Neural cell (in vitro differentiated cells): ENCODE results near the gene RGS1. TPM values are rescaled to one million over a fixed set of nuclear protein-coding genes. Genes with fewer than 3 reads are reported as not detected.

Experiments used
- H2AFZ ChIP-seq: fragments of 200-600, 300-800 bp; sonication (generic), shearing (Covaris generic); 2 replicates; pipeline ENCODE4 v1.6.0; 2014; ENCODE audit warnings: low read depth, mild to moderate bottlenecking, antibody characterized with exemption, low read length, moderate library complexity
- H3F3A ChIP-seq: fragments of 200-600 bp; shearing (Covaris generic); 2 replicates; pipeline ENCODE4 v1.6.1; 2016; ENCODE audit warnings: mild to moderate bottlenecking, moderate library complexity, mixed read lengths, antibody characterized with exemption, low read length; ENCODE audit not compliant: insufficient read depth, poor library complexity, severe bottlenecking
- H3K27ac ChIP-seq: fragments of 200-600, 300-800 bp; sonication (generic), shearing (Covaris generic); 2 replicates; pipeline ENCODE4 v1.5.1; 2014; ENCODE audit warnings: mild to moderate bottlenecking, low read length, moderate library complexity
- H3K27me3 ChIP-seq: fragments of 300-800, 200-600 bp; sonication (generic), shearing (Covaris generic); 2 replicates; pipeline ENCODE4 v1.6.0; 2014; ENCODE audit warnings: mild to moderate bottlenecking, low read depth, low read length, moderate library complexity; ENCODE audit not compliant: insufficient read depth
- H3K36me3 ChIP-seq: fragments of 300-800, 200-600 bp; sonication (generic), shearing (Covaris generic); 2 replicates; pipeline ENCODE4 v1.5.1; 2014; ENCODE audit warnings: mild to moderate bottlenecking, antibody characterized with exemption, low read length, moderate library complexity; ENCODE audit not compliant: insufficient read depth
- H3K4me2 ChIP-seq: fragments of 300-800, 200-600 bp; sonication (generic), shearing (Covaris generic); 2 replicates; pipeline ENCODE4 v1.6.0; 2014; ENCODE audit warnings: mild to moderate bottlenecking, low read length
- H3K4me3 ChIP-seq: fragments of 300-800, 200-600 bp; sonication (generic), shearing (Covaris generic); 2 replicates; pipeline ENCODE4 v1.5.1; 2014; ENCODE audit warnings: mild to moderate bottlenecking, low read length, moderate library complexity
- H3K79me2 ChIP-seq: fragments of 200-600 bp; shearing (Covaris generic); replicated peaks from 2 replicates; pipeline ENCODE4 v1.6.0; 2014; ENCODE audit warnings: mild to moderate bottlenecking, low read length, moderate library complexity; ENCODE audit not compliant: insufficient read depth
- H3K9ac ChIP-seq: fragments of 300-800, 200-600 bp; sonication (generic), shearing (Covaris generic); 2 replicates; pipeline ENCODE4 v1.6.1; 2016; ENCODE audit warnings: mild to moderate bottlenecking, low read length, mixed read lengths
- H3K9me2 ChIP-seq: fragments of 200-600 bp; shearing (Covaris generic); 2 replicates; pipeline ENCODE4 v1.6.1; 2016; ENCODE audit warnings: mild to moderate bottlenecking, low read length, mixed read lengths; ENCODE audit not compliant: insufficient read depth
- H3K9me3 ChIP-seq: fragments of 200-600, 300-800 bp; sonication (generic), shearing (Covaris generic); 2 replicates; pipeline ENCODE4 v1.6.1; 2016; ENCODE audit warnings: mild to moderate bottlenecking, mixed run types, low read length, moderate library complexity, mixed read lengths
- H4K20me1 ChIP-seq: fragments of 200-600 bp; shearing (Covaris generic); 2 replicates; pipeline ENCODE4 v1.6.1; 2016; ENCODE audit warnings: mild to moderate bottlenecking, mixed run types; ENCODE audit not compliant: insufficient read depth
- CTCF ChIP-seq: fragments of 450-650 bp; IDR thresholded peaks from 2 replicates; pipeline ENCODE4 v1.5.1; 2014; ENCODE audit warnings: antibody characterized with exemption, mild to moderate bottlenecking, moderate library complexity; ENCODE audit not compliant: poor library complexity, severe bottlenecking
- EP300 ChIP-seq: fragments of 450-650 bp; conservative IDR thresholded peaks from 2 replicates; pipeline ENCODE4 v1.6.1; 2014; ENCODE audit warnings: antibody characterized with exemption, mild to moderate bottlenecking, moderate library complexity; ENCODE audit not compliant: poor library complexity, severe bottlenecking
- EZH2 ChIP-seq: fragments of 200-600, 300-800 bp; shearing (Covaris generic), sonication (generic); IDR thresholded peaks from 2 replicates; pipeline ENCODE4 v1.6.1; 2014; ENCODE audit warnings: antibody characterized with exemption, low read length, borderline replicate concordance, mild to moderate bottlenecking; ENCODE audit not compliant: insufficient read depth, poor library complexity, severe bottlenecking
- MXI1 ChIP-seq: fragments of 450-650 bp; conservative IDR thresholded peaks from 2 replicates; pipeline ENCODE4 v1.6.1; 2014; ENCODE audit warnings: antibody characterized with exemption, mild to moderate bottlenecking; ENCODE audit not compliant: poor library complexity, severe bottlenecking
- POLR2AphosphoS5 ChIP-seq: IDR thresholded peaks from 2 replicates; pipeline ENCODE4 v1.6.1; 2012
- RAD21 ChIP-seq: fragments of 450-650 bp; conservative IDR thresholded peaks from 2 replicates; pipeline ENCODE4 v1.6.1; 2014; ENCODE audit warnings: antibody characterized with exemption, mild to moderate bottlenecking, moderate library complexity
- SMC3 ChIP-seq: fragments of 450-650 bp; conservative IDR thresholded peaks from 2 replicates; pipeline ENCODE4 v1.6.1; 2014; ENCODE audit warnings: antibody characterized with exemption, mild to moderate bottlenecking, moderate library complexity; ENCODE audit not compliant: poor library complexity
- TAF1 ChIP-seq: IDR thresholded peaks from 2 replicates; pipeline ENCODE4 v1.6.1; 2012; ENCODE audit warnings: low read depth
- polyA plus RNA-seq: library from polyadenylated mRNA; depleted of rRNA; stranded (reverse); fragments of >200 nt; gene quantifications from 2 replicates; pipeline ENCODE4 v1.2.3, GENCODE V29; 2014
- TF ChIP-seq, protein P1 (sequence below): IDR thresholded peaks from 2 replicates; pipeline ENCODE4 v1.6.1; 2012; ENCODE audit warnings: borderline replicate concordance

The RGS1 gene
- polyA plus RNA-seq, 1 donor from 2014 or later = not detected

DNA sequence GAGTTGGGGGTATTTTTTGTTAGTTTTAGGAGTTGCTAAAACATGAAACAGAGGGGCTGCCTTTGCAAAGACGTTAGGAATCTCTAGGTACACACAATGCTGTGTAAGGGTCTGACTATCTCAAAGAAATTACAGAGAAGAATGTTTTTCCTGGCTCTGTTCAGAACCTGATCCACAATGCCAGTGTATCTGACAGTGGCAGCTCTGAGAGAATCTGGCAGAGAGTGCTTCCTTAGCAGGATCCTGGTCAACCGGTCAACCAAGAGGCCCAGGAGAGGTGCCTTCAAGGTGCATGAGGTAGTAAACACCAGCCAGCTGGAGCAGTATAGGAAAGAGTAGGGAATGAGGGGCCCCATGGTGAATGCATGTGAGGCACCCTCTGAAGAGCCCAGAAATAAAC, 40.9 kb upstream of the RGS1 start:
- H3K4me2 ChIP-seq = no peak overlapping the region
- H3K27ac ChIP-seq = no peak overlapping the region
- no peaks in the 10 kb centered on the region for H4K20me1 ChIP-seq
- no peak overlapping the region for H2AFZ ChIP-seq
- no peak overlapping the region for H3K4me3 ChIP-seq
- H3K79me2 ChIP-seq = no peaks in the 10 kb centered on the region
- H3K36me3 ChIP-seq = no peaks in the 10 kb centered on the region
- H3F3A ChIP-seq = no peaks in the 10 kb centered on the region
- no peaks in the 10 kb centered on the region for H3K27me3 ChIP-seq
- no peaks in the 10 kb centered on the region for H3K9me2 ChIP-seq
- no peaks in the 10 kb centered on the region for H3K9me3 ChIP-seq
- TF ChIP-seq, protein P1, sequence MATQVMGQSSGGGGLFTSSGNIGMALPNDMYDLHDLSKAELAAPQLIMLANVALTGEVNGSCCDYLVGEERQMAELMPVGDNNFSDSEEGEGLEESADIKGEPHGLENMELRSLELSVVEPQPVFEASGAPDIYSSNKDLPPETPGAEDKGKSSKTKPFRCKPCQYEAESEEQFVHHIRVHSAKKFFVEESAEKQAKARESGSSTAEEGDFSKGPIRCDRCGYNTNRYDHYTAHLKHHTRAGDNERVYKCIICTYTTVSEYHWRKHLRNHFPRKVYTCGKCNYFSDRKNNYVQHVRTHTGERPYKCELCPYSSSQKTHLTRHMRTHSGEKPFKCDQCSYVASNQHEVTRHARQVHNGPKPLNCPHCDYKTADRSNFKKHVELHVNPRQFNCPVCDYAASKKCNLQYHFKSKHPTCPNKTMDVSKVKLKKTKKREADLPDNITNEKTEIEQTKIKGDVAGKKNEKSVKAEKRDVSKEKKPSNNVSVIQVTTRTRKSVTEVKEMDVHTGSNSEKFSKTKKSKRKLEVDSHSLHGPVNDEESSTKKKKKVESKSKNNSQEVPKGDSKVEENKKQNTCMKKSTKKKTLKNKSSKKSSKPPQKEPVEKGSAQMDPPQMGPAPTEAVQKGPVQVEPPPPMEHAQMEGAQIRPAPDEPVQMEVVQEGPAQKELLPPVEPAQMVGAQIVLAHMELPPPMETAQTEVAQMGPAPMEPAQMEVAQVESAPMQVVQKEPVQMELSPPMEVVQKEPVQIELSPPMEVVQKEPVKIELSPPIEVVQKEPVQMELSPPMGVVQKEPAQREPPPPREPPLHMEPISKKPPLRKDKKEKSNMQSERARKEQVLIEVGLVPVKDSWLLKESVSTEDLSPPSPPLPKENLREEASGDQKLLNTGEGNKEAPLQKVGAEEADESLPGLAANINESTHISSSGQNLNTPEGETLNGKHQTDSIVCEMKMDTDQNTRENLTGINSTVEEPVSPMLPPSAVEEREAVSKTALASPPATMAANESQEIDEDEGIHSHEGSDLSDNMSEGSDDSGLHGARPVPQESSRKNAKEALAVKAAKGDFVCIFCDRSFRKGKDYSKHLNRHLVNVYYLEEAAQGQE = no peak
- TF ChIP-seq TAF1 (no peak), CTCF (no peak), MXI1 (no peak), POLR2AphosphoS5 (no peak), EZH2 (no peak), RAD21 (no peak), EP300 (no peak), SMC3 (no peak)
- no peak overlapping the region for H3K9ac ChIP-seq

DNA sequence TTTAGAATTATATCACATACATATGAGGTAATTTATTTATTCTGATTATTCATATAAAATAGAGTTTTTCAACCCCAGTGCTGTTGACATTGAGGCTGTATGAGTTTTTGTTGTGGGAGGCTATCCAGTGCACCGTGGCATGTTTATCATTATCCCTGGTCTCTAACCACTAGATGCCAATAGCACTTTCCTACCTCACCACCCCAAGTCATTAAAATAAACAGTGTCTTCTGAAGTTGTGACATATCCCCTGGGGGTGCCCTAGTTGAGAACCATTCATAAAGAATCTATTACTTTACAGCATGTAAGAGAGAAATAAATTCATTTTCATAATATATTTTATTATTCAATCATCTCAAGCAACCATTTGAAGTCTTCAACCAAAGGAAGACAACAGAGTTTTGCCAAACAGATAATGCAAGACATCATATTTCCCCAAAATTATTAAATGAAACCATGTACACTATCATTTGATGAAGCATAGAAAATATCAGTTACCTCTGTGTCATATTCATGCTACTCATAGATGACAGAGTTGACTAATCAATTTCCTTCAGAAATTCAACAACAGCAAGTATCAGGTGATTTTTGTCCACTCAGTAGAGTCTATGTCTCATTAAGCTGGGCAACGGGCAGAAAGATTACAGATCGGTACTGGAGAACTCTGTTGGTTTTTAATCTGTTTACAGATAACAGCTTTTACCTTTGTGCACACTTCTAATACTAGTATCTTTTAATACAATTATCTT, 39.5 kb upstream of the RGS1 start:
- H3K9me2 ChIP-seq = no peaks in the 10 kb centered on the region
- no peak overlapping the region for H2AFZ ChIP-seq
- H3K79me2 ChIP-seq = no peaks in the 10 kb centered on the region
- TF ChIP-seq EZH2 (no peak), TAF1 (no peak), EP300 (no peak), POLR2AphosphoS5 (no peak), SMC3 (no peak), RAD21 (no peak), MXI1 (no peak), CTCF (no peak)
- TF ChIP-seq, protein P1 = no peak
- no peak overlapping the region for H3K9ac ChIP-seq
- H3F3A ChIP-seq = no peaks in the 10 kb centered on the region
- no peaks in the 10 kb centered on the region for H3K9me3 ChIP-seq
- H3K4me2 ChIP-seq = no peak overlapping the region
- H3K27me3 ChIP-seq = no peaks in the 10 kb centered on the region
- no peak overlapping the region for H3K4me3 ChIP-seq
- H3K36me3 ChIP-seq = no peaks in the 10 kb centered on the region
- H3K27ac ChIP-seq = no peak overlapping the region
- H4K20me1 ChIP-seq = no peaks in the 10 kb centered on the region
